Spleen (tissue), 7 donors: ENCODE results near the gene PCBP3.

Experiments used
- CTCF ChIP-seq, 11 experiments: fragments of 200-600 bp in 7 of 11; fragments of 450-650 bp in 4 of 11; sonication (generic) in 4 of 11; IDR thresholded peaks in 8 of 11; conservative IDR thresholded peaks in 3 of 11; 1 replicate in 7 of 11; 2 replicates in 4 of 11; pipeline versions ENCODE4 v1.4.0 to v1.8.0; 2016 to 2021; ENCODE audit warnings: antibody characterized with exemption in 11 of 11, inconsistent platforms in 4 of 11, mild to moderate bottlenecking in 1 of 11
- POLR2AphosphoS5 ChIP-seq, 3 donors: sonication (generic); formaldehyde crosslinking; IDR thresholded peaks; one replicate each; pipeline ENCODE4 v1.5.1; 2017; ENCODE audit warnings: antibody characterized with exemption in 3 of 3
- donor health status: DM: no; HTN: no; CAD: no; lungs with moderate emphysema.
- donor health status: DM: no; HTN: no; CAD: no.
- donor health status: DM: no; HTN: no; CAD: no.

- TF ChIP-seq CTCF (IDR thresholded peaks at IDR 0.05 in 8 of 11, conservative IDR thresholded peaks at IDR 0.05 in 3 of 11) (no peak), POLR2AphosphoS5 (IDR thresholded peaks at IDR 0.05) (no peak)
These were observed 185.3 kb downstream of the PCBP3 start for GRCh38 chr21:45828580-45829570.
